ENCODE data around the gene ARHGAP42. TPM values are rescaled to one million over a fixed set of nuclear protein-coding genes. Genes with fewer than 3 reads are reported as not detected.

The ARHGAP42 gene
- total RNA-seq, result 10 to 100 TPM; 21.8 to 55.7 (median 35.9) TPM

GRCh38 chr11:100687054-100687629 is at the start of gene ARHGAP42:
TSS of gene ARHGAP42 (plus strand) at chr11:100687288. CDS start at chr11:100687679, 391 bp downstream.
- Histone ChIP-seq H3K27me3 (no peaks in the 10 kb centered on the region), H3K4me3 (replicated peaks in 1 of 3) (peak within 1 kb of the TSS; percentile 56 to 83 (median 77)), H3K4me1 (peaks cover under 1 to 16% of the 10 kb centered on the region in 2 donors), H3K27ac (peak within 1 kb of the TSS; percentile 76 to 88 (median 85)), H3K9me3 (no peaks in the 10 kb centered on the region), H3K36me3 (no peaks in the 10 kb centered on the region)
- TF ChIP-seq CTCF (IDR thresholded peaks at IDR 0.05) (no peak), POLR2A (IDR thresholded peaks at IDR 0.05) (peak in 1 of 2 donors; percentile 68)
- DNase-seq, result peak; percentile 77 to 78
- 1% methylated on average over 14 of the region's 80 CpGs; no CpG with 5 or more reads in 1 of the 2 donors for WGBS, 2 donors
- intact Hi-C loops (cut with DNase I), result loop anchor here (2.0 kb wide), 1 partner anchor 168 kb away; no protein-coding TSS in a partner anchor

- peaks cover 5 to 17% of the 10 kb centered on the region in 2 donors for H3K4me1 ChIP-seq
- no peaks in the 10 kb centered on the region for H3K36me3 ChIP-seq
- TF ChIP-seq POLR2A (IDR thresholded peaks at IDR 0.05) (no peak), CTCF (IDR thresholded peaks at IDR 0.05) (no peak)
- no peak overlapping the region for H3K27ac ChIP-seq
- no peak overlapping the region for H3K4me3 ChIP-seq (replicated peaks in 1 of 3)
- no peak for DNase-seq
- H3K27me3 ChIP-seq, result no peaks in the 10 kb centered on the region
- H3K9me3 ChIP-seq, result no peaks in the 10 kb centered on the region
- intact Hi-C loops (cut with DNase I), result no loop called here
- WGBS, 2 donors, result 89 to 94% methylated on average over 10 of the region's 10 CpGs
Observed at GRCh38 chr11:100637706-100638105, 49.4 kb upstream of the ARHGAP42 start.

- WGBS, 2 donors, result 86 to 91% methylated on average over 1 of the region's 1 CpG
- intact Hi-C loops (cut with DNase I), result no loop called here
Observed at GRCh38 chr11:100638648-100639047, 48.4 kb upstream of the ARHGAP42 start.

GRCh38 chr11:100639140-100639539 is 47.9 kb upstream of the ARHGAP42 start:
- Histone ChIP-seq H3K9me3 (no peaks in the 10 kb centered on the region), H3K36me3 (no peaks in the 10 kb centered on the region), H3K4me1 (peaks cover 5 to 10% of the 10 kb centered on the region in 2 donors), H3K27ac (peak overlapping the region in 2 of 3 donors; percentile 8 to 55), H3K4me3 (replicated peaks in 1 of 3) (no peak overlapping the region), H3K27me3 (no peaks in the 10 kb centered on the region)
- no peak for TF ChIP-seq POLR2A (IDR thresholded peaks at IDR 0.05)
- no peak for TF ChIP-seq CTCF (IDR thresholded peaks at IDR 0.05)
- intact Hi-C loops (cut with DNase I), result no loop called here
- peak; percentile 20 to 52 for DNase-seq
- WGBS, 2 donors, result 15 to 21% methylated on average over 9 of the region's 9 CpGs

More at GRCh38 chr11:100638648-100639047, 48.4 kb upstream of the ARHGAP42 start:
- Histone ChIP-seq H3K27me3 (no peaks in the 10 kb centered on the region), H3K4me1 (peaks cover 5 to 10% of the 10 kb centered on the region in 2 donors), H3K36me3 (no peaks in the 10 kb centered on the region), H3K4me3 (replicated peaks in 1 of 3) (no peak overlapping the region), H3K9me3 (no peaks in the 10 kb centered on the region), H3K27ac (peak overlapping the region in 1 of 3 donors; percentile 55)
- DNase-seq, result no peak
- no peak for TF ChIP-seq CTCF (IDR thresholded peaks at IDR 0.05)
- no peak for TF ChIP-seq POLR2A (IDR thresholded peaks at IDR 0.05)

- TF ChIP-seq CTCF (IDR thresholded peaks at IDR 0.05), result no peak
- TF ChIP-seq POLR2A (IDR thresholded peaks at IDR 0.05), result no peak
- H3K9me3 ChIP-seq, result no peaks in the 10 kb centered on the region
- intact Hi-C loops (cut with DNase I), result no loop called here
- no peak for DNase-seq
- H3K27ac ChIP-seq, result no peak overlapping the region
- H3K4me1 ChIP-seq, result peaks cover 5 to 10% of the 10 kb centered on the region in 2 donors
- no peaks in the 10 kb centered on the region for H3K36me3 ChIP-seq
- H3K4me3 ChIP-seq (replicated peaks in 1 of 3), result no peak overlapping the region
- H3K27me3 ChIP-seq, result no peaks in the 10 kb centered on the region
- WGBS, 2 donors, result 64 to 65% methylated on average over 2 of the region's 2 CpGs
Observed at GRCh38 chr11:100640071-100640470, 47.0 kb upstream of the ARHGAP42 start.
